HG03066 (cell line): Measurements from ENCODE around the gene SLC35G2.
A peak's percentile ranks its signal among the peaks of the same experiment; 100 is the strongest.
"Not testable (repeated sequence)": the region's sequence is repeated elsewhere in the genome, so short reads cannot be mapped to it uniquely, and the experiment has no call there.

Experiments used
- ATAC-seq: cut with Tn5 transposase; IDR thresholded peaks from one replicate; pipeline ENCODE4 v1.9.1; 2021; ENCODE audit warnings: low read depth; ENCODE audit not compliant: unreplicated experiment

SLC35G2 gene

GRCh38 chr3:136883967-136884720 lies 65.2 kb downstream of the SLC35G2 start:
- peak; percentile 48 for ATAC-seq

- no peak for ATAC-seq
These were observed 66.7 kb downstream of the SLC35G2 start for GRCh38 chr3:136885357-136886213.

- no peak for ATAC-seq
These were observed 71.0 kb downstream of the SLC35G2 start for GRCh38 chr3:136889947-136890346.

- no peak for ATAC-seq
These were observed 73.3 kb downstream of the SLC35G2 start for GRCh38 chr3:136891934-136892855.

- no peak for ATAC-seq
These were observed 75.0 kb downstream of the SLC35G2 start for GRCh38 chr3:136893848-136894443.

GRCh38 chr3:136897171-136897570 lies 78.2 kb downstream of the SLC35G2 start:
- not testable (repeated sequence) for ATAC-seq

- no peak for ATAC-seq
These were observed 79.6 kb downstream of the SLC35G2 start for GRCh38 chr3:136898549-136898948.

- no peak for ATAC-seq
These were observed 80.0 kb downstream of the SLC35G2 start for GRCh38 chr3:136898954-136899353.

- ATAC-seq = no peak
These were observed 80.8 kb downstream of the SLC35G2 start for GRCh38 chr3:136899622-136900158.

- ATAC-seq = not testable (repeated sequence)
These were observed 81.8 kb downstream of the SLC35G2 start for GRCh38 chr3:136900694-136901093.

- ATAC-seq = no peak
These were observed 82.5 kb downstream of the SLC35G2 start for GRCh38 chr3:136901391-136901790.

- not testable (repeated sequence) for ATAC-seq
These were observed 83.6 kb downstream of the SLC35G2 start for GRCh38 chr3:136902530-136902929.

- no peak for ATAC-seq
These were observed 85.0 kb downstream of the SLC35G2 start for GRCh38 chr3:136903899-136904298.

GRCh38 chr3:136904746-136905145 lies 85.8 kb downstream of the SLC35G2 start:
- no peak for ATAC-seq
